Activated CD4-positive, alpha-beta T cell treated with anti-CD3 and anti-CD28 coated beads for 1 hour (primary cell): ENCODE data around the gene EDARADD.
A peak's percentile ranks its signal among the peaks of the same experiment; 100 is the strongest.

Source experiments
- DNase-seq: peaks from one replicate; pipeline ENCODE4 v3.0.0-alpha.2; 2020

The EDARADD gene

GRCh38 chr1:236395230-236395946 is 1.3 kb downstream of the EDARADD start:
- DNase-seq = peak; percentile 13

- no peak for DNase-seq
These were observed 2.0 kb downstream of the EDARADD start for GRCh38 chr1:236395947-236396664.

GRCh38 chr1:236396665-236397043 is 2.6 kb downstream of the EDARADD start:
- no peak for DNase-seq

GRCh38 chr1:236397173-236397759 is 3.2 kb downstream of the EDARADD start:
- no peak for DNase-seq

- DNase-seq = no peak
These were observed 4.5 kb downstream of the EDARADD start for GRCh38 chr1:236398538-236398937.

GRCh38 chr1:236400061-236400603 is 6.0 kb downstream of the EDARADD start:
- DNase-seq = no peak

- DNase-seq = no peak
These were observed 7.6 kb downstream of the EDARADD start for GRCh38 chr1:236401698-236402097.

- DNase-seq = no peak
These were observed 10.0 kb downstream of the EDARADD start for GRCh38 chr1:236403905-236404696.

GRCh38 chr1:236407059-236407458 is 13.0 kb downstream of the EDARADD start:
- DNase-seq = no peak

- no peak for DNase-seq
These were observed 19.6 kb downstream of the EDARADD start for GRCh38 chr1:236413688-236414087.

GRCh38 chr1:236416165-236416564 is 22.1 kb downstream of the EDARADD start:
- no peak for DNase-seq

- DNase-seq = no peak
These were observed 23.2 kb downstream of the EDARADD start for GRCh38 chr1:236417336-236417735.

- no peak for DNase-seq
These were observed 25.4 kb downstream of the EDARADD start for GRCh38 chr1:236419502-236419901.

GRCh38 chr1:236421022-236421421 is 26.9 kb downstream of the EDARADD start:
- DNase-seq = no peak

GRCh38 chr1:236421850-236422516 is 27.9 kb downstream of the EDARADD start:
- no peak for DNase-seq

- no peak for DNase-seq
These were observed 28.4 kb downstream of the EDARADD start for GRCh38 chr1:236422517-236422876.

GRCh38 chr1:236425031-236425663 is 31.1 kb downstream of the EDARADD start:
- no peak for DNase-seq

- DNase-seq = no peak
These were observed 32.1 kb downstream of the EDARADD start for GRCh38 chr1:236426215-236426614.

- no peak for DNase-seq
These were observed 35.7 kb downstream of the EDARADD start for GRCh38 chr1:236429715-236430274.

GRCh38 chr1:236433819-236434315 is 39.8 kb downstream of the EDARADD start:
- no peak for DNase-seq

GRCh38 chr1:236438614-236439013 is 44.5 kb downstream of the EDARADD start:
- no peak for DNase-seq
